GM18868 (cell line): ENCODE data around the gene SGMS1.
A peak's percentile ranks its signal among the peaks of the same experiment; 100 is the strongest.
"Not testable (repeated sequence)": the region's sequence is repeated elsewhere in the genome, so short reads cannot be mapped to it uniquely, and the experiment has no call there.

ENCODE experiments used
- ATAC-seq: cut with Tn5 transposase; IDR thresholded peaks from one replicate; pipeline ENCODE4 v1.9.1; 2021; ENCODE audit warnings: mild to moderate bottlenecking, moderate library complexity; ENCODE audit not compliant: unreplicated experiment

The SGMS1 gene

DNA sequence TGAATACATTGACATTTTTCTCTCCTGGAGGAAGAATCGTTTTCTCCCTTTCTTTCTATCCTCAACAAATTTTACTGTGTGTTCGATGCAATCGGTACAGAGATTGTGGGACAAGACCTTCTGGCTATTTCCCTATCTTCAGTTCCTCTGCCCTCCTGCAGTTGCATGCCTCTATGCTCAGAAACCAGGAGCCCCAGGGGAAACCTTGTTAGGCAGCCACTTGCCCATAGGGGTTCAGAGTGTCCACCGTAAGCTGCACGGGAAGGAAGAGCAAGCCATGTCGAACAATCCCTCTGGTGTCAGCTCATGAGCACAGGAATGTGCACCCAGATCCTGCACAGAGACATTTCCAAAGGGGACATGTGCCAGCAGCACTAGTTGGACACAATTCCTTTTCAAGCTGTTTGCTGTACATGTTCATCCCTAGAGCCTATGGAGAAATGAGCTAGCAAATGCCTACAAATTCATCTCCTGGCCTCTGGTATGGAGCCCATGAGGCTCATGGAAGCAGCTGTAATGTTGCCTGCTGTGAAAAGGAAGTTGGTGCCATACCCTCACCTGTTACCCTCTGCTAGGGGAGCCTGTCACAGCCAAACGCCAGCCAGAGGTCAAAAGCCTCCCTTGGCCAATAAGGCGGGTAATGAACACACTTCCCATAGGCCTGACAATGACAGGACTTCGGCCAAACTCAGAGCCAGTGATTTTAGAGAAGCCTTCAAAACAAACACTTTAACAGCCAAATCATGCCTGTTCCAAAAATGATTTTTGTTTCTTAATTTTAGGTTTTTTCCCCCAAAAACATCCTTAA, 336.6 kb downstream of the SGMS1 start:
- no peak for ATAC-seq

DNA sequence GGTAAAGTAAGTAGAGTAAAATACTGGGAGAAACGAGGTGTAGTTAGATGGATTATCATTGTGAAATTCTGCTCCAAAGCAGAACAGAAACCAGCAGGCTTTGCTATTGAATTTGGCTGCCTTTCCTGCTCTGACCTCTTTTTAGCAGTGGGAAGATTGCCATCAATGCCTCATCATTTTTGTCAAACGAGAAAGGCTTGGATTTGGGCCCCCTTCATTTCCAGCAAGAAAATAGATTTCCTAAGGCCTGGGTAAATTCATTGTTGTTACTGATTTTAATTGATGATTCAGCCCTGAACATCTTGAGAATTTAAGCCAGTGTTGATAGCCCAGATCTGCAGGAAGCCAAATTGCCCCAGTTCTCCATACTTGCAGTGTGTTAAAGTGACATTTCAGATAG, 337.2 kb downstream of the SGMS1 start:
- ATAC-seq, result no peak

DNA sequence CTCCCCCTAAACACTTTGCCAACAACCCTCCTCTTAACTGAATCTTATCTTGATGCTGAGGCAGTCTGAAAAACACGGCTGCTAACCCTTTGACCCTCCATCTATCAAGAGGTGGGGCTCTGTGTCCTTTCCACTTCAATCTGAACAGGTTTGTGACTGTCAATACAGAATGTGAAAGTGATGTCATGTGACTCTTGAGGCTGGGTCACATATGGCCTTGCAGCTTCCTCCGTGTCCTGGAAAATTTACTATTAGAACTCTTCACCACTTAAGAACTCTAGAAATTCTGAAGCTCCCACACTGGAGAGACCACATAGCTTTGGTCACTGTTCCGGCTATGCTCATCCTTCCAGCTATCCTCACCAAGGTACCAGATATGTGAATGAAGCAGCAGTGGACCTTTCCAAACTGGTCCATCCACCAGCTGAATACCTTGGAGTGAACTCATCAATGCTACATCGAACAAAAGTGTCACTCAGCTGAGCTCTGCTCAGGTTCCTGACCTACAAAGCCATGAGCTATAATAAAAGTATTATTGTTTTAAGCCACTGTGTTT, 341.7 kb downstream of the SGMS1 start:
- ATAC-seq, result no peak

DNA sequence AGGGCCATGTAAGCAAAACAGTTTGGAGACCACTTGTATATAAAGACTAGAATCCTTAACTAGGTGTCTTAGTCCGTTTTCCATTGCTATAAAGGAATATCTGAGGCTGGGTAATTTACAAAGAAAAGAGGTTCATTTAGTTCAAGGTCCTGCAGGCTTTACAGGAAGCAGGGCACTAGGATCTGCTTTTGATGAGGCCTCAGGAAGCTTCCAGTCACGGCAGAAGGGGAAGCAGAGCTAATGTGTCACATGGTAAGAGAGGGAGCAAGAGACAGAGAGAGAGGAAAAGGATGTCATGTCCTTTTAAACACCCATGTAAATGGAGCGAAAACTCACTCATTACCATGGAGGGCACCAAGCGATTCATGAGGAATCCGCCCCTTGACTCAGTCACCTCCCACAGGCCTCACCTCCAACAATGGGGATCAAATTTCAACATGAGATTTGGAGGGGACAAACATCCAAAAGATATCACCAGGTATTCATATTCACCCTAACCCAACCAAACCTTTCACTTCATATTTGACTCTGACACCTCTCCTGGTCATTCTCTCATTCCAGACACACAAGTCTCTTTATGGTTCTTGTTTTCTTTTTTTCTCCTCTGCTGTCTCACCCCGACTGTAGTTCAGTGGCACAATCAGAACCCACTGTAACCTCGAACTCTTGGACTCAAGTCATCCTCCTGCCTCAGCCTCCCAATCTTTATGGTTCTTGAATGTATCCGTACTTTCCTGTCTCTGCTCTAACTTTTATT, 342.4 kb downstream of the SGMS1 start:
- ATAC-seq, result no peak

DNA sequence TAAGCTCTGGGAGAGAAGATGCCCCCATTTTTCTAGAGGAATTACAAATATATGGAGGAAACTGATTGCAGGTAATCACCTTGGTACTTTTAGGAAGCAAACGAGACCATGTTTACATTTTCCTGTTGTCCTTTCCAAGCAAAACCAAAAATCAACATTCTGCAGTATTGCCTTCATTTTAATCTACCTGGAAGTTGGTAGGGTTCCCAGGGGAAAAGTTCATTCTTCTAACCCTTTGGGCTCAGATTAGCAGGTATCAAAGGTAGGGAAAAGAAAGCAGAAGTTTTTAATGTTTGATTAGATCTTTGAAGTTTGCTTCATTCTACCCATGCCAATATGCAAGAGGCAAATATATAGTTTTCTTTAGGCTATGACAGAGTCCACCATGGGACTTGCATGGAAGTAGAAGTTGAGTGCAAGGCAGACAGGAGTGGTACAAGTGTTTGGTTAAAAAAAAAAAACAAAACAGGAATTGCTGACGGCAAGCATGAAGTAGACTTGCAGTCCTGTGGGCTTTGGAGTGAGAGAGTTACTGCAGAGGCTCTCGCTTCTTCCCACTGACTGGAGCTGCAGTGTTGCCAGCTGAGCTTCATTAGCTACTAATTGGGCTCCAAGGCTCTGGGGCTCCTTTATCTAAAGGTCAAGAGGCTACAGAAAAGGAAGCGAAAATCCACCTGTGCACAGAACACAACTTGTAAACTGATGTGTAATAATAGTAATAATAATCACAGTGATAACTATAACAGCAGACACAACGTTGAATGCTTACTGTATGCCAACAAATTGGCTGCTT, 343.5 kb downstream of the SGMS1 start:
- ATAC-seq, result no peak

DNA sequence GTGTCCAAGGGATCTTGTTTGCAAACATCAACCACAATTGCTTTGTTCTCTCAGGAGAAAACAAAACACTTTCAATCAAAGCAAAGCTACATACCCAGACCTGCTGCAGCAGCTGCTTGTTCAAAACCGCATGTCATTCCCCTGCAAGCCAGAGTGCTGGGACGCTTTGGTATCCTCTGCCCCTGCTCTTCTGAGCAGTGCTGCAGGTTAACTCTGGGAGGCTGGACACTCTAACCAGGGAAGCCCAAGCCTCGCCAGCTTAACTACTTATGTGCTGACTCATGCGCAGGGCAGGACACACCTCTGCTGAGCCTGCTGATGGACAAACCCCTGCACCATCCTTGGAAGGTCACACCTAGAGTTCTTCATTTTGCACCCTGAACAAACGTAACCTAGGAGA, 344.3 kb downstream of the SGMS1 start:
- no peak for ATAC-seq

DNA sequence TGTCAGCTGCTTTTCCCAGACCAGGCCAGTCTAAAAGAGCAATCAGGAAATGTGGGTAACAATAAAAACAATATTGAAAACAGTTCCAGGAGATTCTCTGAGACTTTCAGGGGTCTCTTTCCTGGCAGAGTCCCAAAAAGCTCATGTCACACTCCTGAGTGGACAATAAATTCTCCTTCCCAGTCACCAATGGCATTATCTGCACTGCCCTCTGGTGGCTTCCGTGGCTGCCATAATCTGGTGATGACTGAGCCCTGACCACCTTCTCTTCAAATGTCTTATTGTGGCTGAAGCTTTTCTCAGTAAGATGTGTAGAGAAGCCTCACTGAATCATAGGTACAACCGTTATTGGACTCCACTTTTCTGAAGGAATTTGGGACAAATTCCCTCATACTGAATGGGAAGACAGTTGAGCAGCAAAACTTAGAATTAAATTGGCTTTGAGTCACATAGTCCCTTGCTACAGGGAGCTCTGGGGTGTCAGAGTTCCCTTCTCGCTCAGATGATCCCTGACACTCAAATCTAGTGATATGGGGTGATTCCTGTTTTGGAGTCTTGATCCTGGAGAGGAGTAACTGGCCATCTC, 348.0 kb downstream of the SGMS1 start:
- ATAC-seq, result peak; percentile 77

DNA sequence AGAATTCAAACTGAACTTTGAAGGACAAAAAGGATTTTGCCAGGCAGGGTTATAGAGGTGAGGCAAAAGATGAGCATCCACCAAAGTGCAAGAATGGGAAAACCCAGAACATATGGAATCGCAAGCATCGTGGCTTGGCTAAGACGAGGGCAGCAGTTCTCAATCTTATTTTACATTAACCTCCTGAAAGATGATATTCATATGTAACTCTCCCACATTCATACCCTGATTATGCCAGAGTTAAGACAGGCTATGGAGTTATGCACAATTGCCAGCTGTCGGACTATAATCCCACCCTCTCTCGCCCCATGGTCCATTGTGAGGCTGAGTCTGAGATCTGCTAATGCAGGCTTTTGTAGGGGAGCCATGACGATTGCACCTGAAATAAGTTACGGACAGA, 351.2 kb downstream of the SGMS1 start:
- no peak for ATAC-seq

DNA sequence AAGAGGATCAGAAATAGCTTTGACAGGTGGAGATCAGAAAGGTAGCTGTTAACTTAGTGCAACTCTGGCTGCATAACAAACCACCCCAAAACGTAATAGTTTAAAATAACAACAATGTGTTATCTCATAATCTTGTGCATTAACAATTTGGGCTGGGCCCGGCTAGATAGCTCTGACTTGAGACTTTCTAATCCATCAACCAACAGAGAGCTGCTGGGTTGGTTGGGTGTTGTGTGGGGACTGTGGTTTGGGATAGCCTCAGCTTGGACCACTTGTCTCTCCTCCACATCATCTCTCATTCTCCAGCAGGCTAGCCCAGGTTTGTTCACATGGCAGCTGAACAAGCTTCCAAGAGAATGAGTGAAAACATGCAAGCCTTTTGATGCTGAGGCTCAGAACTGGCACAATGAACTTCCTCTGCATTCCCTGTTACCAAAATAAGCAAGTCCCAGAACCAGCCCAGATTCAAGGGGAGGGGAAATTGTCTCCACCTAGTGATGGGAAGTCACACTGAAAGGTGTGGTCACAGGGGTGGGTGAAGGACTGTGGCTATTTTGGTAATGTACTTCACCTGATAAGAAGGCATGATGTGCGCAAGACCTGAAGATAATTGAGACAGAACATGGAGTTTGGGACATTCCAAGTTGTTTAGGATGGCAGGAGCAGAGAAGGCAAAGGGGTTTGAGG, 352.0 kb downstream of the SGMS1 start:
- ATAC-seq, result no peak

DNA sequence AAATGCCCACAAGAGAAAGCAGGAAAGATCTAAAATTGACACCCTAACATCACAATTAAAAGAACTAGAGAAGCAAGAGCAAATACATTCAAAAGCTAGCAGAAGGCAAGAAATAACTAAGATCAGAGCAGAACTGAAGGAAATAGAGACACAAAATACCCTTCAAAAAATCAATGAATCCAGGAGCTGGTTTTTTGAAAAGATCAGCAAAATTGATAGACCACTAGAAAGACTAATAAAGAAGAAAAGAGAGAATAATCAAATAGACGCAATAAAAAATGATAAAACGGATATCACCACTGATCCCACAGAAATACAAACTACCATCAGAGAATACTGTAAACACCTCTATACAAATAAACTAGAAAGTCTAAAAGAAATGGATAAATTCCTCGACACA, 355.9 kb downstream of the SGMS1 start:
- not testable (repeated sequence) for ATAC-seq

DNA sequence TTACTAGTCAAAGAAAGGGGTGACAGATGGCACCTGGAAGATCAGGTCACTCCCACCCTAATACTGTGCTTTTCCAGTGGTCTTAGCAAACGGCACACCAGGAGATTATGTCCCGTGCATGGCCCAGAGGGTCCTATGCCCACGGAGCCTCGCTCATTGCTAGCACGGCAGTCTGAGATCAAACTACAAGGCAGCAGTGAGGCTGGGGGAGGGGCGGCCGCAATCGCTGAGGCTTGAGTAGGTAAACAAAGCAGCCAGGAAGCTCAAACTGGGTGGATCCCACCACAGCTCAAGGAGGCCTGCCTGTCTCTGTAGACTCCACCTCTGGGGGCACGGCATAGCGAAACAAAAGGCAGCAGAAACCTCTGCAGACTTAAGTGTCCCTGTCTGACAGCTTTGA, 361.1 kb downstream of the SGMS1 start:
- ATAC-seq, result not testable (repeated sequence)

DNA sequence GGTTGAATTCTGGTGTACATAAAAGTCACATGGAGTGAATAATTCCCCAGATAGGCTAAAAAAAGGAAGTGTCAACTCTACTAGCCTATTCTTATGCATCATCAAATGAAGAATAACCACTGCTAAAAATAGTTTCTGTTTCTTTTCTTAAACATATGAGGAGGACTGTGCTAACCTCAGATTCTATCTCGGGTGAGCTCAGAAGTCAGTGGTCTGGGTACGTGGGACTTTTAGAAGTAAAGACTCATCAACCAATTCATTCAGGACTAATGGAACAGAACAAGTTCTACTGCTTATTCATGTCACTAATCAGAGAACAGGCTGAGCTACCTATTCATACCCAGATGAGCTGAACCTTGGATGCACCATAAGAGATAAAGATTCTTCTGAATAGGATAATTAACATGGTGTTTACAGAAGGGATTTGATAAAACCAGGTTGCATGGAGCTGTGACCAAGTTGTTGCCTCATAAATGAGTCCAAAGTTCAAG, 362.9 kb downstream of the SGMS1 start:
- peak; percentile 98 for ATAC-seq
